ENCODE measurements around the gene ACY1.
A peak's percentile ranks its signal among the peaks of the same experiment; 100 is the strongest.
"Not testable (repeated sequence)": the region's sequence is repeated elsewhere in the genome, so short reads cannot be mapped to it uniquely, and the experiment has no call there.

The ACY1 gene

DNA sequence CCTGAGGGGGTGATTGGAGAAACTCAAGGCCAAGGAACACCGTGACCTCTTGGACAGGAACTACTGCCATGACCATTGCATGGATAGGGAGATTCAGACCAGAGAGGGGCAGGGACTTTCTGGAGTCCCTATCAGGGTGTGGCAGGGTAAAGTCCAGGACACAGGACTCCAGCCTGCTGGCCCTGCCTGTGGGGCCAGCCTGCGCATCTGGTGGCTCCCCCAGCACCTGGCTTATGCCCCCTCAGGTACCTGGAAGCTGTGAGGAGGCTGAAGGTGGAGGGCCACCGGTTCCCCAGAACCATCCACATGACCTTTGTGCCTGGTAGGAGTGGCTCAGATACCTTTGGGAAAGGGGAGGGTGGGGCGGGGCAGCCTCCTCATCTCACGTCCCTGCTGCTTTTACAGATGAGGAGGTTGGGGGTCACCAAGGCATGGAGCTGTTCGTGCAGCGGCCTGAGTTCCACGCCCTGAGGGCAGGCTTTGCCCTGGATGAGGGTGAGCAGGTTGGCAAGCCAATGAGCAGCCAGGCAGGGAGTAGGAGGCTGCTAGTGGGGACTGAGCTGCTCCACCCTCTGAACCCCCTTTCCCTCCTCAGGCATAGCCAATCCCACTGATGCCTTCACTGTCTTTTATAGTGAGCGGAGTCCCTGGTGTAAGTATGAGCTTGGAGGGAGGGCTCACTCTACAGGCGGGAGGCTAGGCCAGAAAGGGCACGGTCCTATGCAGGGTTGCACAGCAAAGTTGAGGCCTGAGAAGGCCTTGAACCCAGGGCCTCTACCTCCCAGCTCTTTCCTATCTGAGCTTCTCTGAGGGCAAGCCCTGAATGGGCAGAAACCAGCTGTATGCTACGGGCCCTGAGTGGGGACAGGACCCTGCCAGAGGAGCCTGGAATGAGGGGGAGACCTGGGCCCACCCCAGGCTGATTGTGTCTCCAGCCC is 2.9 kb downstream of the ACY1 start:
- DNase-seq = no peak

GRCh38 chr3:51987568-51987967 is 4.2 kb downstream of the ACY1 start:
- no peak for DNase-seq

- no peak for DNase-seq
Measured at GRCh38 chr3:51988286-51989146, 5.2 kb downstream of the ACY1 start.

- not testable (repeated sequence) for DNase-seq
Measured at GRCh38 chr3:51990501-51990971, 7.2 kb downstream of the ACY1 start.

DNA sequence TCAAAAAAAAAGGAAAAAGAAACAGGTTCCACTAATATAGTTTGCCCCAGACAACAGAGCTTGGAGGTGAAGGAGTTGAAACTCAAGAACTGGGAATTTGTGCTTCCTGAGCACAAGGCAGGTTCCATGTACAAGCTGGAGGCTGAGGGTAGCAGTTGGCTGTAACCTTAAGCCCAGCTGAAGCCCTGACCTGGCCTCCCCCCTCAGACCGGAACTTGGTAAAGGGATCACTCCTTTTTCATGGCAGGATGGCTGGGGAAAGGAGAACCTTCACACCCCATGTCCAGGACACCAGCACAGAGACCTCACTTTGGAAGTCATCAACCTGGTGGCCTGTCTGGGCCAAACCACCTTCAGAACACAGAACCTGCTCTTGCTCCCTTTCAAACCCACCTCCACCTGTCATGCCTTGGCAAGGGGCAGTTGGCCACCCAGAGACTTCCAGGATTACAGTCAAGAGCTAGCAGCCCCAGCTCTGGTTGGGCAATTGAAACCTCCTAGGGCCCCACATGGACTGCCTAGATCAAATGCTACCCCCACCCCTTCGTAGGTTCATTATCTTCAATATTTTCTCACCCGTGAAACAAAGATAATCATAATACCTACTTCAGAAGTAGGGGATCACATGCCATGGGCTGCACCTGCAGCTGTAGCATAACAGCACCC is 8.8 kb downstream of the ACY1 start:
- no peak for DNase-seq

DNA sequence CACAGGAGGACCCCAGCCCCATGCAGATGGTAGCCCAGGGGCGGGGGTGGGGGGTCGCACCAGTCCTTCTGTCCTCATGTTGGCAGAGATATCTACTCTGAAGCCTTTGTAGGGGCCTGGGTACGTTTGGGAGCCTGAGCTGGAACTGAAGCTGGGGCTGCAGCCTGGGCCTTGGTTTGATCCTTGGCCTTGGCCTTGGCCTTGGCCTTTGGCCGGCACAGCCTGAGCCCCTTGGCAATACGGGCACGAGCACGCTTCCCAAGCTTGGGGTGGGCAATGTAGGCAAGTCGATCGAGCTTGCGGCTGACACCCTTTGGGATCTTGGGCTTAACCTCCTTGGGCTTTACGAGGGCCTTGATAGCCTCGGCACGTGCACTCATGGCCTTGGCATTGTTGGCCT is 10.3 kb downstream of the ACY1 start:
- not testable (repeated sequence) for DNase-seq

DNA sequence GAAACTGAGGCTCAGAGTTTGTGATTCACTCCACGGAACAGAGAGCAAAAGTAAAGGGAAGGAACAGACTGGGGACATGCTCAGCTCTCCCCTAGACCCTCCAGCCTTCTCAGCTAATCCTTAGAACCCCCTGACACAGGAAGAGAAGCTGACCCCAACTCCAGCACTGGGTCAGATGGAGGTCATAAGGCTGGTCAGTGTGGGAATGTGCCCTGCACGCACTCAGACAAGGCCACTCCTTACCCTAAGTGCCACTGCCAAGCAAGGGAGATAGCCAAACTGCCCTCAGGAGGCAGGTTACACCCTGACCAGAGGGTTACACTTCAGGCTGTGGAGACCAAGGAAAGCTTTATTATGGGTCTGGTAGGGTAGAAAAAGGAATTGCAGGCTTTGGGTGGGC is 11.2 kb downstream of the ACY1 start:
- no peak for DNase-seq

- peak; percentile 77 for DNase-seq
Measured at GRCh38 chr3:51995346-51996163, 12.2 kb downstream of the ACY1 start, which contains the start of gene RPL29. Gene RPL29, minus strand, starts transcription at chr3:51995895. Its CDS starts 434 bp downstream, at chr3:51995461.

DNA sequence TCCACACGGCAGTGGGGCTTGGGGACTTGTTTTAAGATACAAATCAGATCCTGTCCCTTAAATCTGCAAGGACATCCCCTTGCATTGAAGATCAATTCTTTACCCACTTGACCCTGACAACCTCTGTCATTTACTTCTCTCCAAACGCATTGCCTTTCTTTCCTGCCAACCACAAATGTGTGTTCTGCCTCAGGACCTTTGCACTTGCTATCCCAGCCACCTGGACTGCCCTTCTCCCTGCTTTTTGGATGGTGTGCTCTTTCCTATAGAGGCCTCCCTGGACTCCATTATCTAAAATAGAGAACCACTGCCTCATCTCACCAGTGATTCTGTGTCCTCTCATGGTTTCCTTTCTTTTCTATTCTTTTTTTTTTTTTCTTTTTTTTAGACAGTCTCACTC is 13.8 kb downstream of the ACY1 start:
- DNase-seq = no peak

DNA sequence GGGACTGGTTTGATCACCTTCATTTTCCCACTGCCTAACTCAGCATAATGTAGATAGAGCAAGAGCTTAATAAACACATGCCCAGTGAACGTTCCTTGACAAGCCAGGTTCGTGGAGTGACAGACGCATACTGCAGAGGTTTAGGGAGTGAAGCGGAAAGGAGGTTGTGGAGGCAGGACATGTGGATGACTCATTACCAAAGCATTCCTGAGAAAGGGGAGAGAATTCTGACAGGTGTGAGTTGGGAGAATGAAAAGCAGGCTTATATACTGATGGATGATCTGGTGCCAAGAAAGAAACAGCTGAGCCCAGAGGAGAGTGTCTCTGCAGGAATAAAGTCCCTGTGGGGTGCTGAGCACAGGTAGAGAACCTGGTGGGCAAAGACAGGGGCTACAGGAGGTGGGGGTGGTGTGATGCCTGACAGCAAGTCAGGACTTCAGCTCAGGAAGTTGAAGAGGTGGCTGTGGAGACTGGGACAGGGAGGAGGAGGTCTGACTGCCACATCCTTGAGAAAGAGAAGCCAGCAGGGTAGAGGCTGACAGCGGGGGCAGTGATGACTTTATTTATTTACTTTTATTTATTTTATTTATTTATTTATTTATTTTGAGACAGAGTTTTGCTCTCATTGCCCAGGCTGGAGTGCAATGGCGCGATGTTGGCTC is 14.7 kb downstream of the ACY1 start:
- DNase-seq = no peak

DNA sequence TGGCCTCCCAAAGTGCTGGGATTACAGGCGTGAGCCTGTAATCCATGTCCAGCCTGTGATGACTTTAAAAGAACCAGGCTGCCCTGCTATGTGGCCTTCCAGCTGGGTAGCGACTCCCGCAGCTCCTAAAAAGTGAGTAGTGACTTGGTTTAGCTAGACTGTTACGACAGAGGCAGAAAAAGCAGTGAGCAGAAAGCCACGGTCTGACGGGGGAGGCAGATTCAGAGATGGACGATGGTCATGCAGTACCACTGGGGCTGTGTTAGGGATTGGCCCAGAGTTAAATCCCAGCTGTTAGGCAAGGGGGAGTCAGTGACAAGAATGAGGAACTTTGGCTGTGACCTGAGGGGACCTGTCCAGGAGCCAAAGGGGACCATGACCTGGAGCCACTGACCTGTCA is 15.4 kb downstream of the ACY1 start:
- DNase-seq = no peak

- no peak for DNase-seq
Measured at GRCh38 chr3:51999846-52000245, 16.5 kb downstream of the ACY1 start.

- peak; percentile 69 for DNase-seq
Measured at GRCh38 chr3:52001443-52001974, 18.2 kb downstream of the ACY1 start.

GRCh38 chr3:52002748-52003147 is 19.4 kb downstream of the ACY1 start:
- no peak for DNase-seq

DNA sequence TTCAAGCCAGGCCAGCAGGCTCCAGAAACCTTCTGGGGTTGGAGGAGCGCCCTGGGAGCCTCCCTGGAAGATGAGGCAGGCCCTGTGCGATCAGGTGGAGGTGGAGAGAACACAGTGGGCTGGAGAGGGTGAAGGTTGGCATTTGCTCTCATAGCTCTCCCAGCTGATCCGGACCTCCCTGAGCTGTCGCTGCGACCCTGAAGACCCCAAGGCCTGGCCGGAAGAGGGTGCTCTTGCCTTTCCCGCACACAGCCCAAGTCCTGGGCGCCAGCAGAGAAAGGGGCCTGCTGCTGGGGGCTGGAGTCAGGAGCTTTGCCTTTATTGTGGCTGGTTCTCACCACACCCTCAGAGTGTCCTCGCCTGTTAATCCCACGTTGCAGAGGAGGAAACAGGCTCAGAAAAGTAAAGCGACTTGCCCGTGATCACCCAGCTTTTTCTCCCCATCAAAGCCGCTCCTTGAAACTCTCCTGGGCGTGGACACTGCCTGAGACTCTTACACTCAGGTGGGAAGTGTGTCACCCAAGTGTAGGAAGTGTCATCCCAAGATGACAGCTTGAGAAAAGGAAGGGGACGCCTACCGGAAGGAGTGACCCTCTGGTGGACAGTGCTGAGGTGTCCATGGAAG is 20.9 kb downstream of the ACY1 start:
- DNase-seq = no peak

DNA sequence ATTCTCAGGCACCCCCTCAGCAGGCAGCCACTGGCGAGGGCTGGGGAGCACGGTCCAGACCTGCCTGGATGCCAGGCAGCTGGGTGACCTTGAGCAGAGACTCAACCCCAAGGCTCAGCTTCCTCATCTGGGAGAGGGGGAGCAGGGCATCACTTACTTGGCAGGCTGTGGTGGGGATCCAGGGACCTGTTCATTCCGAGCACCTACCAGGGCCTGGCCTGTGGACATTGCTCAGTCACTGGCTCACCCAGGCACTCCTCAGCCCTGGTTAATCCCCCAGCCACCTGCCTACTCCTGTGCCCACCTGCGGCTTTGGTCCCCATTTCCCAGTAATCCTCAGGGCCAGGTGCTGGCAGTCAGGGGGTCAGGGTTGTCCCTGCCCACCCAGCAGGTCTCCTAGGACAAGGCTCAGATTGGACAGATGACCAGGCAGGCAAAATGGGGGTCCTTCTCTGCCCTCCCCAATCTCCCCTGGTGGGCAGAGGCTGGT is 21.6 kb downstream of the ACY1 start:
- no peak for DNase-seq

DNA sequence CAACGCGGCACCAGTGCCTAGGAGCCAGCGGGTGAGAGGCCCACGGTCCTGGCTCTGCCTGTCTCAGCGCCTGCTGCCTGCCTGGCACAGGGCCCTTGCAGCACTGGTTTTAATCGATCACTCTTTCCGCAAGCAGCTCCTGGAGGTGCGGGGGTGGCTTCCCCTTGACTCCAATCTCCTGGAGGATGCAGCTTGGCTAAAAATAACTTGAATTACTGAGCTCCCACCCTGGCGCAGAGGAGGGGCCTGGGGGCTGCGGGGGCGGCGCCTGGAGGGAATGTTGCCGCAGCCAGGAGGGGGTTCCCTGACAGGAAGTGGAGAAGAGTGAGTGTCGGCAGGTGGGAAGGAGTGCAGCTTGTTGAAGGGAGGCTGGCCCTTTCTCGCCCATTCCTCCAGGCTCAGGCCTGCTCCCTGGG is 22.2 kb downstream of the ACY1 start:
- DNase-seq = no peak

DNA sequence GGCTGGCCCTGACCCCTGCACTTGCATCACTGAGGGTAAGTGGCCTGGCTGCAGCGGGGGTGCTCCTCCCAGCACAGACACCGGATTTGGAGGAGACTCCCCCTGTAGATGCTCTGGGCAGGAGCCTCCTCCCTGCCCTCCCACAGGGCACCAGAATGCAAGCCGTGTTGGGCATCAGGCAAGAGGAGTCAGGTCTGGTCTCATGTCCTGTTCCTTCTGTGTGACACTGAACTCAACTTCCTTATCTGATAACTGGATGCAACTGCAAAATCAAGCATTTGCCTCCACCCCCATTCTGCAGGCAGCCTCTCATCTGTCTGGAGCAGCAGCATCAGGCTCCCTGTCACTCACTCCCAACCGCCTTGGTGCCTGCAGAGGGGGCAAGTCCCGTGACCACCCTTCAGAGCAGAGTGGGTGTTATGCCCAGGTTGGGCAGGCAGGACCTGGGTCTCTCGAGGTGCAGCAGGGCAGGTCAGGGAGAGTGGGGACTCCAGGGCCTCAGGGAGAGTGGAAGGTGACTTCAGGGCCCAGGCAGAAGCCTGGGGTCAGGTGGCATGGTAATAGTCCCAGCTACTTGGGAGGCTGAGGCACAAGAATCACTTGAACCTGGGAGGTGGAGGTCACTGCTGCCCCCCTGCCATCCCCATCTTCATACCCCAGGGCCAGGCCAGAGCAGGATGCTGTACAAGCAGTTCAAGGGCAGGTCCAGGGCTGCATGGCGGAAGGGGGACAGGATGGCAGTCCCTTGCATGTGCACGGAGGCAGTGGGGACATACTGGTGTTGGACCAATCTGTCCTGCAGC is 22.9 kb downstream of the ACY1 start:
- DNase-seq = no peak

DNA sequence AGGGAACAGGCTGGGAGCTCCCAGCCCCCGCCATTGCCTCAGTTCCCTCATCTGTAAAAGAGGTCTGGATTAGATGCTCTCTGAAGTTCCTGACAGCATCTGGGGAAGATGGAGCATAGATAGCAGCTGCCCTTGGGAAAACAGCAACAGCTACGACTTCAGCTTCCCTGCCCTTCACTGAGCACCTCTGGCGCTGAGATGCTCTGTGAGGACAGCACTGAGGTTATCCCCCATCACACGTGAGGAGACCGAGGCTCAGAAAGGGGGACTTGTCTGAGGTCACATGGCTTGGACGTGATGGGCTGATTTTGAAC is 23.4 kb downstream of the ACY1 start:
- DNase-seq = no peak

DNA sequence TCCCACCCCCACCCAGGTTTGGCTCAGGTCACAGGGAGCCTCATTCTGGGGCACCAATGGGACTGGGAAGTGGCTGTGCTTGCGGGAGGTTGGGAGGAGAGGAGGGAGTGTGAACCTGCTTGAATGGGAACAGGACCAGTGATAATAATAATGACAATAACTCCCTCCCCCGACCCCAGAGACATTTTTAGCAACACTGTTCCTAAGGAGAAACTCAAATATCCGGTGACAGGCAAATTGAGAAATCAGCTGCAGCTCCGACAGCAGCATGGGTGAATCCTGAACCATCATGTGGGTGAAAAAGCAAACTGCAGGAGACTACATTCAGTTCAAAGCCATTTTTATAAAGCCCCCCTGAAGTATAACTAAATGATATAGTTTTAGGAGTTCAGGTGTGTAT is 24.0 kb downstream of the ACY1 start:
- DNase-seq = no peak
